Gastrocnemius medialis (tissue), 4 donors: ENCODE results near the gene MAL. TPM values are rescaled to one million over a fixed set of nuclear protein-coding genes. Genes with fewer than 3 reads are reported as not detected.

Source experiments
- ATAC-seq, 2 donors: fragments of 150-250 bp; one replicate each; pipeline ENCODE4 v1.9.1; 2016
- DNase-seq, 2 donors: peaks; one replicate each; pipeline ENCODE4 v3.0.0-alpha.2; 2019
- H3K27ac ChIP-seq, 4 donors: fragments of 200-600 bp; sonication (generic); 1 replicate in 1 of 4; 2 replicates in 3 of 4; pipeline ENCODE4 v1.5.1; 2016 to 2018; ENCODE audit warnings: mild to moderate bottlenecking in 2 of 4, moderate library complexity in 1 of 4
- H3K27me3 ChIP-seq, 3 donors: fragments of 200-600 bp; sonication (generic) in 2 of 3; 1 replicate in 1 of 3; 2 replicates in 2 of 3; pipeline versions ENCODE4 v1.5.1 to v1.6.0; 2016 to 2019; ENCODE audit warnings: mild to moderate bottlenecking in 1 of 3, moderate library complexity in 1 of 3
- H3K36me3 ChIP-seq, 2 donors: fragments of 200-600 bp; sonication (generic) in 1 of 2; one replicate each; pipeline ENCODE4 v1.5.1; 2017 to 2018
- H3K4me1 ChIP-seq, 2 donors: fragments of 200-600 bp; sonication (generic) in 1 of 2; one replicate each; pipeline ENCODE4 v1.5.1; 2016 to 2017; ENCODE audit warnings: mild to moderate bottlenecking in 2 of 2
- H3K4me3 ChIP-seq, 4 donors: fragments of 200-600 bp; sonication (generic) in 3 of 4; 1 replicate in 1 of 4; 2 replicates in 3 of 4; pipeline ENCODE4 v1.5.1; 2016 to 2019; ENCODE audit warnings: mild to moderate bottlenecking in 2 of 4
- H3K9me3 ChIP-seq, 3 donors: fragments of 200-600 bp; sonication (generic) in 2 of 3; 1 replicate in 1 of 3; 2 replicates in 2 of 3; pipeline ENCODE4 v1.5.1; 2016 to 2019
- POLR2A ChIP-seq, 2 donors: fragments of 450-650 bp; IDR thresholded peaks; one replicate each; pipeline ENCODE4 v1.6.1; 2017; ENCODE audit warnings: antibody characterized with exemption in 2 of 2, mild to moderate bottlenecking in 2 of 2, moderate library complexity in 2 of 2
- in situ Hi-C, 4 donors: fragments of 200-750 bp; cut with MboI; loops; one replicate each; pipeline versions ENCODE4 v1.15.0 to v1.8.0; 2017; ENCODE audit warnings: low sequenced_read_pairs in 4 of 4
- intact Hi-C: fragments of 100-400 bp; cut with DNase I; formaldehyde crosslinking; loops from one replicate; pipeline ENCODE4 v1.15.1; 2023; ENCODE audit warnings: low total_unique reads
- total RNA-seq, 4 donors: library from RNA; depleted of rRNA; stranded (reverse); fragments of >200 nt; gene quantifications; one replicate each; pipeline versions ENCODE4 v1.1.0 to v1.2.3, GENCODE V29; 2016
- TF ChIP-seq, protein P1 (sequence below), 5 experiments: fragments of 450-650 bp in 3 of 5; fragments of 200-600 bp in 2 of 5; sonication (generic) in 2 of 5; IDR thresholded peaks in 4 of 5; conservative IDR thresholded peaks in 1 of 5; 1 replicate in 4 of 5; 2 replicates in 1 of 5; pipeline ENCODE4 v1.5.1; 2016 to 2019; ENCODE audit warnings: antibody characterized with exemption in 5 of 5, mild to moderate bottlenecking in 3 of 5, moderate library complexity in 3 of 5

The MAL gene
- total RNA-seq, 4 donors from 2014 or later, result 0.64 to 2.4 (median 0.87) TPM; not detected in 1

DNA sequence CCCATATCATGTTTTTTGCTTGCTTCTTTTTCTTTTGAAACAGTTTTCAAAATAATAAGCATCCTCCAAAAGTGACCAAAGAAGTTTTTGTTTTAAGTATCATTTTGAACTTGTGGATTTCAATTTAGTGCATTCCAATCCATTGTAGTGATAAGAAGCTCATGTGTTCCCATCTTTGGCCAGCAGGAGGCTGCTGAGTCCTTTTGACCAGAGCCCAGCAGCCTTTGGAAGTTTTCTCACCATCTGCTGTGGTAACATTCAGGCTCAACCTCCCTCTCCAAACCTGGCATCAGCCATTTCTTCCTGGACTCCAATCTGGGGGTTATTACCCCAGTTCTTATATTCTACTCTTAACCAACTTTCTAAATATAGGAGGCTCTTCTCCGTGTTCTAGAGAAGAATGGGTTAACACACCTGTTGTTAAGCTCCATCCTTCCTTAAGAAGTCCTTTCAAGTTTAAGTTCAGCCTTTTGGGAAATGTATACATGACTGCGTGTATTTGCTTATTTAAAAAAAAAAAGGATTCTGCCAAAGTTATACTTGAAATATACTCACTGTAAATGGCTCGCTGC, 39.0 kb upstream of the MAL start:
- H3K36me3 ChIP-seq, result no peaks in the 10 kb centered on the region
- H3K4me1 ChIP-seq, result no peaks in the 10 kb centered on the region
- in situ Hi-C loops, result no loop called here
- no peak for DNase-seq
- intact Hi-C loops, result no loop called here
- no peak overlapping the region for H3K27ac ChIP-seq
- TF ChIP-seq POLR2A (IDR thresholded peaks at IDR 0.05), result no peak
- TF ChIP-seq, protein P1, sequence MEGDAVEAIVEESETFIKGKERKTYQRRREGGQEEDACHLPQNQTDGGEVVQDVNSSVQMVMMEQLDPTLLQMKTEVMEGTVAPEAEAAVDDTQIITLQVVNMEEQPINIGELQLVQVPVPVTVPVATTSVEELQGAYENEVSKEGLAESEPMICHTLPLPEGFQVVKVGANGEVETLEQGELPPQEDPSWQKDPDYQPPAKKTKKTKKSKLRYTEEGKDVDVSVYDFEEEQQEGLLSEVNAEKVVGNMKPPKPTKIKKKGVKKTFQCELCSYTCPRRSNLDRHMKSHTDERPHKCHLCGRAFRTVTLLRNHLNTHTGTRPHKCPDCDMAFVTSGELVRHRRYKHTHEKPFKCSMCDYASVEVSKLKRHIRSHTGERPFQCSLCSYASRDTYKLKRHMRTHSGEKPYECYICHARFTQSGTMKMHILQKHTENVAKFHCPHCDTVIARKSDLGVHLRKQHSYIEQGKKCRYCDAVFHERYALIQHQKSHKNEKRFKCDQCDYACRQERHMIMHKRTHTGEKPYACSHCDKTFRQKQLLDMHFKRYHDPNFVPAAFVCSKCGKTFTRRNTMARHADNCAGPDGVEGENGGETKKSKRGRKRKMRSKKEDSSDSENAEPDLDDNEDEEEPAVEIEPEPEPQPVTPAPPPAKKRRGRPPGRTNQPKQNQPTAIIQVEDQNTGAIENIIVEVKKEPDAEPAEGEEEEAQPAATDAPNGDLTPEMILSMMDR (IDR thresholded peaks at IDR 0.05 in 4 of 5, conservative IDR thresholded peaks at IDR 0.05 in 1 of 5), result peak in 2 of 5 experiments; percentile 31 to 44
- no peak for ATAC-seq
- H3K4me3 ChIP-seq, result no peak overlapping the region
- H3K27me3 ChIP-seq, result peaks cover 0 to 11% (median 0%) of the 10 kb centered on the region in 3 donors
- H3K9me3 ChIP-seq, result no peaks in the 10 kb centered on the region

DNA sequence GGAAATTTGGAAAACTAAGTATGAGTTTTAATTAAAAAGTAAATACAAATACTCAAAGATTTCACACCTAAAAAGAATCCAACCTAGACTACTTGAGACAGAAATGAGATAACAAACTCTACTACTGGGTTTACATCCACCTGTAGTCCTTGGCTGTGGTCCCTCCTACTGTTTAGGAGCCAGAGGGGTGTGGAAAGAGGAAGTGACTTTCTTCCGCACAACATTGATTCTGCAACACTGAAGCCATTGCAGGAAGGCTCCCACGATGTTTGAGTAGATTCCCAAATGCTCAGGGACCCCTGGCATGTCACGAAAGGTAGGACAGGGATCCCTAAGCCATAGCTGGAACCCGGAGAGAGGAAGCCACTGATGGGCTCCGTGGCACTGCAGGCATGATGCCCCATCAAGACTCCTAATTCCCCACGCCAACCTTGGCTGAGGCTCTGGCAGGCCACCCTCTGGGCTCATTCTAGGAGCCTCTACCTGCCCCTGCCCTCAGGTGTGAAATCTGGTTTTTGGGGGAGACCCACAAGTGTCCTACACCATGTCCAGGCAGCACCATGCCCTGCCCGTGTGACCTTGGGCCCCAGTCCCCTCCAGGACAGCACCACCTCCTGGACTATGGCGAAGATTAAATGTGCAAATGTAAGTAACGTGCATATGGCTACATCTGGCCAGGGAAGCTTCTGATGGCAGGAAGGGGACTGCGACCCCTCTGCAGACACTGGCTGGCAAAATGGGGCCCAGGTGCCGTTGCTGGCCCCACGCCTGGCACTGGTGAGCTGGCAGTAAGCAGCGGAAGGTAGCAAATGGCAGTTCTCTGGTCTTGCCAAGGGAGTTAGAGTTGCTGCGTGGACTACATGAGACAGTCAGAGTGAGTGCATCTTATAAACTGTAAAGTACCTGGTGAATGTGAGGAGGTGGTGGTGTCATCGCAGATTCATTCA, 38.2 kb upstream of the MAL start:
- DNase-seq (no peak), ATAC-seq (no peak)
- no peak overlapping the region for H3K4me3 ChIP-seq
- no peaks in the 10 kb centered on the region for H3K4me1 ChIP-seq
- H3K36me3 ChIP-seq, result no peaks in the 10 kb centered on the region
- intact Hi-C loops, result no loop called here
- in situ Hi-C loops, result no loop called here
- H3K27ac ChIP-seq, result no peak overlapping the region
- no peaks in the 10 kb centered on the region for H3K9me3 ChIP-seq
- H3K27me3 ChIP-seq, result peaks cover 0 to 11% (median 0%) of the 10 kb centered on the region in 3 donors
- no peak for TF ChIP-seq POLR2A (IDR thresholded peaks at IDR 0.05)
- TF ChIP-seq, protein P1 (IDR thresholded peaks at IDR 0.05 in 4 of 5, conservative IDR thresholded peaks at IDR 0.05 in 1 of 5), result no peak

DNA sequence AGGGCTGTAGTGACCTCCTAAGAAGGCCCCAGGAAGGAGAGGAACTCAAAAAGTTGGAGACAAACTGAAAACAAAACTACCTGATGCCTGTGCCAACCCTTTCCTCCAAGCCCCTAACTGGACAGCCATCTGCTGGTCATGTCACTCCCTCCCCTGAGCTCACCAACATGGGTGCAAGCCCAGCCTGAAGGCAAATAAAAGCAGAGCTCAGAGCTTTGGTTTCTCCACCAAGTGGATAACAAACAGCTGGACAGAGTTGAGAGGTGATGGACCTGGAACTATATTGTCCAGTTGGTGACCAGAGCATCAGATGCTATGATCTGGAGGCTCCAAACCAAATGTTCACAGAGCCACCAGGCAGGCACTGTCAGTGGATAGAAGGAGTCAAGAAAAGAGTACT, 34.6 kb upstream of the MAL start:
- H3K9me3 ChIP-seq, result no peaks in the 10 kb centered on the region
- ATAC-seq, result no peak
- H3K4me3 ChIP-seq, result no peak overlapping the region
- in situ Hi-C loops, result no loop called here
- H3K4me1 ChIP-seq, result no peaks in the 10 kb centered on the region
- H3K27ac ChIP-seq, result no peak overlapping the region
- intact Hi-C loops, result no loop called here
- no peaks in the 10 kb centered on the region for H3K36me3 ChIP-seq
- TF ChIP-seq, protein P1 (IDR thresholded peaks at IDR 0.05 in 4 of 5, conservative IDR thresholded peaks at IDR 0.05 in 1 of 5), result no peak
- no peak for TF ChIP-seq POLR2A (IDR thresholded peaks at IDR 0.05)
- no peaks in the 10 kb centered on the region for H3K27me3 ChIP-seq
- no peak for DNase-seq

DNA sequence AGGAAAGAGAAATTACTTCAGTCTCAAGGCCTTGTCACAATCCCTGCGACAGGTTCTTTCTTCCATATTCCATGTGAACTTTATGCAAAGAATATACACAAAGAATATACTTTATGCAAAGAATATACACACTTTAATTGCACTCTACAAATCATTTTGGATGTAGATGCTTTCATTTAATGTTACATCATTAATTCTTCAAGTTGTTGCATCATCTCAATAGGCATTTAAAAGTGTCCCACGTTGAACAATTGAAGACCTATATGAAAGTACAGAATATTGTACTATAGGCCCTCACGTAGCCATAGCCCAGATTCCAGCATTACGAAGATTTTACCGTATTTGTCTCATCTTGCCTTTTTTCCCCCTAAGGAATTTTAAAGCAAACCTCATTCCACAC, 33.1 kb upstream of the MAL start:
- peaks cover 0 to 8% (median 0%) of the 10 kb centered on the region in 3 donors for H3K27me3 ChIP-seq
- no peaks in the 10 kb centered on the region for H3K9me3 ChIP-seq
- no peak for DNase-seq
- no peak for ATAC-seq
- H3K4me3 ChIP-seq, result no peak overlapping the region
- no peaks in the 10 kb centered on the region for H3K4me1 ChIP-seq
- H3K36me3 ChIP-seq, result no peaks in the 10 kb centered on the region
- in situ Hi-C loops (no loop called here), intact Hi-C loops (no loop called here)
- TF ChIP-seq, protein P1 (IDR thresholded peaks at IDR 0.05 in 4 of 5, conservative IDR thresholded peaks at IDR 0.05 in 1 of 5), result no peak
- TF ChIP-seq POLR2A (IDR thresholded peaks at IDR 0.05), result no peak
- H3K27ac ChIP-seq, result no peak overlapping the region
